Common myeloid progenitor, CD34-positive (primary cell): ENCODE results near the gene KDM4D.

ENCODE experiments used
- CTCF ChIA-PET: fragments of 350-600 bp; sonication (Branson Sonifier 250); formaldehyde crosslinking; loops from one replicate; lab custom pipeline; 2021; ENCODE audit warnings: antibody characterized with exemption; lab: Charles Lee
- POLR2A ChIA-PET: fragments of 350-600 bp; sonication (Branson Sonifier 250); formaldehyde crosslinking; loops from one replicate; lab custom pipeline; 2021; ENCODE audit warnings: antibody characterized with exemption; lab: Charles Lee
- DNase-seq, 3 donors: peaks; one replicate each; pipeline versions ENCODE4 v3.0.0 to v3.0.0-alpha.2; 2013
- H3K27ac ChIP-seq, 2 experiments: 1 replicate in 1 of 2; 2 replicates in 1 of 2; pipeline ENCODE4 v1.7.0; 2013; ENCODE audit warnings: inconsistent platforms in 2 of 2, low read length in 2 of 2, mild to moderate bottlenecking in 2 of 2, low read depth in 1 of 2, moderate library complexity in 1 of 2; ENCODE audit not compliant: severe bottlenecking in 2 of 2, insufficient read depth in 1 of 2, poor library complexity in 1 of 2
- H3K27me3 ChIP-seq, 5 experiments: replicated peaks in 2 of 5; 1 replicate in 3 of 5; 2 replicates in 2 of 5; pipeline versions ENCODE4 v1.6.1 to v1.7.0; 2013; ENCODE audit warnings: low read length in 4 of 5, mild to moderate bottlenecking in 2 of 5, moderate library complexity in 2 of 5, inconsistent platforms in 1 of 5; ENCODE audit not compliant: insufficient read depth in 5 of 5, control insufficient read depth in 4 of 5
- H3K36me3 ChIP-seq, 4 experiments: 1 replicate in 2 of 4; 2 replicates in 2 of 4; pipeline versions ENCODE4 v1.6.1 to v1.7.0; 2013; ENCODE audit warnings: low read length in 3 of 4, control low read depth in 1 of 4, mild to moderate bottlenecking in 1 of 4; ENCODE audit not compliant: control insufficient read depth in 4 of 4, insufficient read depth in 4 of 4
- H3K4me1 ChIP-seq, 4 experiments: 1 replicate in 3 of 4; 2 replicates in 1 of 4; pipeline versions ENCODE4 v1.6.1 to v1.7.1; 2013; ENCODE audit warnings: low read length in 3 of 4, mild to moderate bottlenecking in 3 of 4, control low read depth in 1 of 4, inconsistent platforms in 1 of 4, moderate library complexity in 1 of 4; ENCODE audit not compliant: control insufficient read depth in 4 of 4, insufficient read depth in 4 of 4; ENCODE audit errors: control extremely low read depth in 1 of 4
- H3K4me3 ChIP-seq, 7 experiments: 1 replicate in 4 of 7; 2 replicates in 3 of 7; pipeline versions ENCODE4 v1.5.1 to v1.7.0; 2013; ENCODE audit warnings: mild to moderate bottlenecking in 7 of 7, low read length in 6 of 7, moderate library complexity in 6 of 7, inconsistent platforms in 2 of 7, low read depth in 2 of 7, control low read depth in 1 of 7; ENCODE audit not compliant: insufficient read depth in 4 of 7, control insufficient read depth in 1 of 7; ENCODE audit errors: extremely low read depth in 1 of 7
- H3K9me3 ChIP-seq, 5 experiments: 1 replicate in 4 of 5; 2 replicates in 1 of 5; pipeline versions ENCODE4 v1.6.1 to v1.7.1; 2013; ENCODE audit warnings: low read length in 4 of 5, mild to moderate bottlenecking in 2 of 5, inconsistent platforms in 1 of 5, low read depth in 1 of 5, moderate library complexity in 1 of 5; ENCODE audit not compliant: control insufficient read depth in 4 of 5, insufficient read depth in 2 of 5; ENCODE audit errors: control extremely low read depth in 1 of 5
- WGBS: methylation state at CpG from one replicate; pipeline ENCODE4 v1.1.5; 2013; ENCODE audit not compliant: insufficient coverage; 5-methylcytosine and 5-hydroxymethylcytosine counted together

KDM4D gene

GRCh38 chr11:94938095-94939055 lies 35.1 kb upstream of the KDM4D start:
- Histone ChIP-seq H3K27me3 (no peaks in the 10 kb centered on the region), H3K4me1 (peaks cover 3 to 12% (median 5%) of the 10 kb centered on the region in 4 experiments), H3K4me3 (no peak overlapping the region), H3K9me3 (peaks cover 0 to 2% (median 0%) of the 10 kb centered on the region in 5 experiments), H3K27ac (no peak overlapping the region), H3K36me3 (no peaks in the 10 kb centered on the region)
- no peak for DNase-seq
- CTCF ChIA-PET: no interaction called here
- POLR2A ChIA-PET: no interaction called here
- 95% methylated on average over 5 of the region's 9 CpGs for WGBS

- POLR2A ChIA-PET: no interaction called here
- no peak for DNase-seq
- Histone ChIP-seq H3K27ac (no peak overlapping the region), H3K4me1 (peaks cover 0 to 4% (median 2%) of the 10 kb centered on the region in 4 experiments), H3K4me3 (no peak overlapping the region), H3K27me3 (no peaks in the 10 kb centered on the region), H3K9me3 (peaks cover 0 to 4% (median 0%) of the 10 kb centered on the region in 5 experiments), H3K36me3 (no peaks in the 10 kb centered on the region)
- CTCF ChIA-PET: interaction anchor here (0.9 kb wide), 1 partner anchor 11 kb away, joined by 3 read pairs; no protein-coding TSS in a partner anchor
- WGBS: 100% methylated on average over 2 of the region's 2 CpGs
Measured at GRCh38 chr11:94939346-94939745, 34.2 kb upstream of the KDM4D start.

GRCh38 chr11:94941131-94941530 lies 32.4 kb upstream of the KDM4D start:
- WGBS: 100% methylated on average over 4 of the region's 4 CpGs
- CTCF ChIA-PET: no interaction called here
- no peaks in the 10 kb centered on the region for H3K4me1 ChIP-seq
- no peaks in the 10 kb centered on the region for H3K27me3 ChIP-seq
- no peak for DNase-seq
- POLR2A ChIA-PET: no interaction called here
- H3K27ac ChIP-seq: no peak overlapping the region
- H3K4me3 ChIP-seq: no peak overlapping the region
- no peaks in the 10 kb centered on the region for H3K36me3 ChIP-seq
- peaks cover 0 to 4% (median 0%) of the 10 kb centered on the region in 5 experiments for H3K9me3 ChIP-seq

- Histone ChIP-seq H3K27me3 (no peaks in the 10 kb centered on the region), H3K4me1 (peaks cover 0 to 14% (median 6%) of the 10 kb centered on the region in 4 experiments), H3K4me3 (no peak overlapping the region), H3K36me3 (no peaks in the 10 kb centered on the region), H3K9me3 (peaks cover 0 to 4% (median 0%) of the 10 kb centered on the region in 5 experiments), H3K27ac (no peak overlapping the region)
- POLR2A ChIA-PET: no interaction called here
- 95% methylated on average over 3 of the region's 4 CpGs for WGBS
- CTCF ChIA-PET: interaction anchor here (1.2 to 1.4 kb wide), 2 partner anchors 15 to 24 kb away, joined by 3 to 4 read pairs; no protein-coding TSS in a partner anchor
- DNase-seq: no peak
Measured at GRCh38 chr11:94946812-94947211, 26.7 kb upstream of the KDM4D start.

- H3K9me3 ChIP-seq: peaks cover 0 to 3% (median 0%) of the 10 kb centered on the region in 5 experiments
- ChIA-PET POLR2A (no interaction called here), CTCF (interaction anchor here (0.9 to 1.3 kb wide), 6 partner anchors 12 to 325 kb away, joined by 3 to 5 read pairs (median 4); no protein-coding TSS in a partner anchor)
- peak overlapping the region in 1 of 2 experiments; percentile 15 for H3K27ac ChIP-seq
- 100% methylated on average over 1 of the region's 4 CpGs for WGBS
- DNase-seq: peak; percentile 45 to 73 (median 70)
- no peaks in the 10 kb centered on the region for H3K27me3 ChIP-seq
- H3K36me3 ChIP-seq: no peaks in the 10 kb centered on the region
- H3K4me1 ChIP-seq: peaks cover 0 to 14% (median 6%) of the 10 kb centered on the region in 4 experiments
- H3K4me3 ChIP-seq: peak overlapping the region in 1 of 7 experiments; percentile 30
Measured at GRCh38 chr11:94948070-94948617, 25.4 kb upstream of the KDM4D start.

GRCh38 chr11:94954753-94955152 lies 18.8 kb upstream of the KDM4D start:
- H3K27me3 ChIP-seq: no peaks in the 10 kb centered on the region
- no peak overlapping the region for H3K27ac ChIP-seq

More at GRCh38 chr11:94954753-94955152, 18.8 kb upstream of the KDM4D start:
- no peak overlapping the region for H3K4me3 ChIP-seq
- H3K9me3 ChIP-seq: no peaks in the 10 kb centered on the region
- peaks cover 0 to 7% (median 4%) of the 10 kb centered on the region in 4 experiments for H3K36me3 ChIP-seq
- ChIA-PET CTCF (interaction anchor here (0.7 kb wide), 1 partner anchor 57 kb away, joined by 3 read pairs; no protein-coding TSS in a partner anchor), POLR2A (no interaction called here)
- 83% methylated on average over 1 of the region's 1 CpG for WGBS
- H3K4me1 ChIP-seq: no peaks in the 10 kb centered on the region
- no peak for DNase-seq
